Measurements from ENCODE around the gene RPS25.
A peak's percentile ranks its signal among the peaks of the same experiment; 100 is the strongest.

The RPS25 gene

GRCh38 chr11:119057000-119057769 lies 39.0 kb upstream of the RPS25 start, which contains the start of gene HYOU1:
Gene HYOU1, minus strand, starts transcription at chr11:119057205. Its CDS starts 1,045 bp downstream, at chr11:119056160.
- peak; percentile 99 for DNase-seq (ENCODE audit: low spot score)
- TF ChIP-seq, protein P1, sequence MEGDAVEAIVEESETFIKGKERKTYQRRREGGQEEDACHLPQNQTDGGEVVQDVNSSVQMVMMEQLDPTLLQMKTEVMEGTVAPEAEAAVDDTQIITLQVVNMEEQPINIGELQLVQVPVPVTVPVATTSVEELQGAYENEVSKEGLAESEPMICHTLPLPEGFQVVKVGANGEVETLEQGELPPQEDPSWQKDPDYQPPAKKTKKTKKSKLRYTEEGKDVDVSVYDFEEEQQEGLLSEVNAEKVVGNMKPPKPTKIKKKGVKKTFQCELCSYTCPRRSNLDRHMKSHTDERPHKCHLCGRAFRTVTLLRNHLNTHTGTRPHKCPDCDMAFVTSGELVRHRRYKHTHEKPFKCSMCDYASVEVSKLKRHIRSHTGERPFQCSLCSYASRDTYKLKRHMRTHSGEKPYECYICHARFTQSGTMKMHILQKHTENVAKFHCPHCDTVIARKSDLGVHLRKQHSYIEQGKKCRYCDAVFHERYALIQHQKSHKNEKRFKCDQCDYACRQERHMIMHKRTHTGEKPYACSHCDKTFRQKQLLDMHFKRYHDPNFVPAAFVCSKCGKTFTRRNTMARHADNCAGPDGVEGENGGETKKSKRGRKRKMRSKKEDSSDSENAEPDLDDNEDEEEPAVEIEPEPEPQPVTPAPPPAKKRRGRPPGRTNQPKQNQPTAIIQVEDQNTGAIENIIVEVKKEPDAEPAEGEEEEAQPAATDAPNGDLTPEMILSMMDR (IDR thresholded peaks at IDR 0.05; ENCODE audit: extremely low read depth, insufficient read depth, missing control alignments): peak; percentile 39
- in situ Hi-C loops (cut with MboI; ENCODE audit: low pct_unique_long_range_greater_than_20kb, low sequenced_read_pairs, unreplicated experiment): no loop called here

DNA sequence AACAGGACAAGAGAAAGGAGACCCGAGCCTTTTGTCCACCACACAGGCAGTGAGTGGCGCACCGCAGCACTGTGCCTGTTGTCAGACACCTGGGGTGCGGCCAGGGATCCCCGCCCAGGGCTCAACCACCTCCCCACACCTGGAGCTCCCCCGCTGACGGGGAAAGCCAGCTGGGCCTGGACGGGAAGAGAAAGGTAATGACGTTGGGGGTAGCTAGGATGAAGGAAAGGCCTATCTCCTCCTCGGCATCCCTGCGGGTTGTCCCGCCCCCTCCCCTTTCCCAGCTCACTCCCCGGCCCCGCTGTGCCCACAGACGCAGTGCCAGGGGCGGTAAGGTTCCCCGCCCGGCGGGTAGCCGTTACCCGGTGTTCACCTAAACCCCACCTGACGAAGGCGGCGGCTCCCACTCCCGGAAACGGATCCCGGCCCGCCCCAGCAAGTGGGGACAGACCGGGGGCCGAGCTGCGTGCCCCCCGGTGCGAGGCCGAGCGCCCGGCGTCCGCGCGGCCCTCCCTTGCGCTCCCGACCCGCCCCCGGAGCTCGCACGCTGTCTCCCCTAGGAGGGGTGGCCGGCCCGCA lies 38.4 kb upstream of the RPS25 start:
- DNase-seq (ENCODE audit: low spot score): peak; percentile 55
- in situ Hi-C loops (cut with MboI; ENCODE audit: low pct_unique_long_range_greater_than_20kb, low sequenced_read_pairs, unreplicated experiment): no loop called here
- TF ChIP-seq, protein P1 (IDR thresholded peaks at IDR 0.05; ENCODE audit: extremely low read depth, insufficient read depth, missing control alignments): no peak

GRCh38 chr11:119055901-119056300 lies 37.8 kb upstream of the RPS25 start:
- in situ Hi-C loops (cut with MboI; ENCODE audit: low pct_unique_long_range_greater_than_20kb, low sequenced_read_pairs, unreplicated experiment): no loop called here
- no peak for DNase-seq (ENCODE audit: low spot score)
- TF ChIP-seq, protein P1 (IDR thresholded peaks at IDR 0.05; ENCODE audit: extremely low read depth, insufficient read depth, missing control alignments): no peak

DNA sequence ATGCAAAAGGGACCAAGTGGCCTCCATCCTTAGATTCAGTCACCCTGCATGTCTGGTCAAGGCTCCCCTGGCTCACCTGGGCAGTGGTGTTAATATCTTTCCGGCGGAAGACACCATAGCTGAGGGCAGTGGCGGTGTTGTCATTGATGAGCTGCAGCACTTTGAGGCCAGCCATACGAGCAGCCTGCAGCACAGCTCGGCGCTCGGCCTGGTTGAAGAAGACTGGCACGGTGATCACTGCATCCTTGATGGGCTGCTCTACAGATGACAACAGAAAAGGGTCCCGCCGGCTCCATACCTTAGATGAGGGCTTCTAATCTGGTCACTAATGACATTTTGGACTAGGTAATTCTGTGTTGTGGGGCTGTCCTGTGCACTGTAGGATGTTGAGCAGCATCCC lies 36.3 kb upstream of the RPS25 start:
- in situ Hi-C loops (cut with MboI; ENCODE audit: low pct_unique_long_range_greater_than_20kb, low sequenced_read_pairs, unreplicated experiment): no loop called here
- no peak for DNase-seq (ENCODE audit: low spot score)
- TF ChIP-seq, protein P1 (IDR thresholded peaks at IDR 0.05; ENCODE audit: extremely low read depth, insufficient read depth, missing control alignments): no peak

DNA sequence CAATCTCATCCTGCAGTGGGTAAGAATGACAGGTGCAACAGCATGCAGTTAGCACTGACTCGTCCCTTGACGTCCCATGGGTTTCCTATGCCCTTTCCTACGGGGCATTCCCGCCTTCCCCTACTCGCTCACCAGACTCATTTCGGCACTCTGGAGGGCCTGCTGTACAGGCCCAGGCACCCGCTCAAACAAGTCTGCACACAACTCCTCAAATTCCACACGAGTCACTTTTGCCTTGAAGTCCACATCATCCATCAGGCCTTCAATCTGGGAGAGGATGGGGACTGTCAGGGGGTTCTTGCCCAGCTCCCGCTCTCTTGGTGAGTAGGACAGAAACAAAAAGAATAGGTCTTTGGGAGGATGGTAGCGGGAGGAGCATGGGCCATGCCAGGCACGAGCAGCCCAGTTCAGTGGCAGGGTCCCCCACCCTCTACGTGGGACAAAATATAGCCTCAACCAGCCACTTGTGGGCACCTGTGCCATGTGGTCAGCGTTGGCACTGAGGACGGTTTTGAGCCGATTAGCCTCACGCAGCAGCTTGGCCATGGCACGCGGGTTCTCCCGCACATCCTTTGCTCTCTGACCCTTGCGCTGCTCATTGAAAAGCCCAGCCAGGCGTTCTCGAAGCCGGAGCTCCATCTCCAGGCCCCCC lies 34.1 kb upstream of the RPS25 start:
- no peak for DNase-seq (ENCODE audit: low spot score)
- in situ Hi-C loops (cut with MboI; ENCODE audit: low pct_unique_long_range_greater_than_20kb, low sequenced_read_pairs, unreplicated experiment): no loop called here
- TF ChIP-seq, protein P1 (IDR thresholded peaks at IDR 0.05; ENCODE audit: extremely low read depth, insufficient read depth, missing control alignments): no peak

- DNase-seq (ENCODE audit: low spot score): peak; percentile 80
- TF ChIP-seq, protein P1 (IDR thresholded peaks at IDR 0.05; ENCODE audit: extremely low read depth, insufficient read depth, missing control alignments): no peak
- in situ Hi-C loops (cut with MboI; ENCODE audit: low pct_unique_long_range_greater_than_20kb, low sequenced_read_pairs, unreplicated experiment): no loop called here
Observed at GRCh38 chr11:119051440-119052162, 33.5 kb upstream of the RPS25 start.
